Measurements from ENCODE around the gene SSR4.

DNA sequence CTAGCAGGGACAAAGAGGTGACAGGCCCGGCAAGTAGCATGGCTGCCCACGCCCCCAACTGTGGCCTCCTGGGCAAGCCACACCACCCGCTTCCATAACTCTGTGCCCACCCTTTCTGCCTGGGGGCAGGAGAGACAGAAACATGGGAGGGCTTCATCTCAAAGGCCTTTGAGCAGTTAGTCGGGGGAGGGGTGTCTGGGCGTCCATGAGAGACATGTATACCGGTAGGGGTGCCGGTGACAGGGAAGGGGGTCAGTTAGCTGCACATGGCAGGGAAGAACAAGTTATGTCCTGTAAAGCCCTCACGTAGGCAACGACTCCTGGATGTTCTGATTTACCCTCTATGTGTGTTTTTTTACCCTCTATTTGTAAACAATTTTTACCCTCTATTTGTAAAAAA lies 26.6 kb downstream of the SSR4 start:
- TF ChIP-seq, protein P1, sequence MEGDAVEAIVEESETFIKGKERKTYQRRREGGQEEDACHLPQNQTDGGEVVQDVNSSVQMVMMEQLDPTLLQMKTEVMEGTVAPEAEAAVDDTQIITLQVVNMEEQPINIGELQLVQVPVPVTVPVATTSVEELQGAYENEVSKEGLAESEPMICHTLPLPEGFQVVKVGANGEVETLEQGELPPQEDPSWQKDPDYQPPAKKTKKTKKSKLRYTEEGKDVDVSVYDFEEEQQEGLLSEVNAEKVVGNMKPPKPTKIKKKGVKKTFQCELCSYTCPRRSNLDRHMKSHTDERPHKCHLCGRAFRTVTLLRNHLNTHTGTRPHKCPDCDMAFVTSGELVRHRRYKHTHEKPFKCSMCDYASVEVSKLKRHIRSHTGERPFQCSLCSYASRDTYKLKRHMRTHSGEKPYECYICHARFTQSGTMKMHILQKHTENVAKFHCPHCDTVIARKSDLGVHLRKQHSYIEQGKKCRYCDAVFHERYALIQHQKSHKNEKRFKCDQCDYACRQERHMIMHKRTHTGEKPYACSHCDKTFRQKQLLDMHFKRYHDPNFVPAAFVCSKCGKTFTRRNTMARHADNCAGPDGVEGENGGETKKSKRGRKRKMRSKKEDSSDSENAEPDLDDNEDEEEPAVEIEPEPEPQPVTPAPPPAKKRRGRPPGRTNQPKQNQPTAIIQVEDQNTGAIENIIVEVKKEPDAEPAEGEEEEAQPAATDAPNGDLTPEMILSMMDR (IDR thresholded peaks at IDR 0.05), result no peak
- TF ChIP-seq EZH2 (IDR thresholded peaks at IDR 0.05; ENCODE audit: borderline replicate concordance, insufficient read depth, low read depth, low read length, poor library complexity, severe bottlenecking), result no peak

All from B cell (primary cell).